ENCODE data around the gene FAM107B. TPM values are rescaled to one million over a fixed set of nuclear protein-coding genes. Genes with fewer than 3 reads are reported as not detected.

The FAM107B gene
- total and polyA plus RNA-seq, 12 donors: 2.6 to 18.5 (median 6.2) TPM

DNA sequence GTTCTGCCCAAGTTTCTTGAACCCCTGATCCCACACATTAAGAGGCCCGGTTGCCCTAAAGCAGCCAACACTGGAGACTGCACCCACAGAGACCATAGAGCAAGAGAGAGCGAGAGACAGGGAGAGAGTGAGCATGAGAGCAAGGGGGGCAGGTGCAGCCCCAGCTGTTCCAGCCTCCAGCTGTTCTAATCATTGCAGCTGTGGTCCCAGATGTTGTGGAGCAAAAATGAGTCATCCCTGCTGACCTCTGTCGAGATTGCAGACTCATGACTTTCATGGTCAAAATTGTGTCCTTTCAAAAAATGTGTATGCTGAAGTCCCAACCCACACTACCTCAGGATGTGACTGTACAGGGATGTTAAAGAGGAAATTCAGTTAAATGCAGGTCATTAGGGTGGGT, 300.0 kb downstream of the FAM107B start:
- WGBS, 2 donors: 63 to 71% methylated on average over 3 of the region's 3 CpGs
- no peaks in the 10 kb centered on the region for H3K27me3 ChIP-seq
- intact Hi-C loops (cut with DNase I): loop anchor here in 8 of 10 donors (5.0 to 10.0 kb wide), 5 partner anchors 277 to 690 kb away; no protein-coding TSS in a partner anchor
- H3K9me3 ChIP-seq: no peaks in the 10 kb centered on the region
- no peak overlapping the region for H3K4me3 ChIP-seq
- no peaks in the 10 kb centered on the region for H3K36me3 ChIP-seq
- H3K4me1 ChIP-seq: peaks cover 0 to 6% (median 4%) of the 10 kb centered on the region in 9 donors
- TF ChIP-seq, protein P1, sequence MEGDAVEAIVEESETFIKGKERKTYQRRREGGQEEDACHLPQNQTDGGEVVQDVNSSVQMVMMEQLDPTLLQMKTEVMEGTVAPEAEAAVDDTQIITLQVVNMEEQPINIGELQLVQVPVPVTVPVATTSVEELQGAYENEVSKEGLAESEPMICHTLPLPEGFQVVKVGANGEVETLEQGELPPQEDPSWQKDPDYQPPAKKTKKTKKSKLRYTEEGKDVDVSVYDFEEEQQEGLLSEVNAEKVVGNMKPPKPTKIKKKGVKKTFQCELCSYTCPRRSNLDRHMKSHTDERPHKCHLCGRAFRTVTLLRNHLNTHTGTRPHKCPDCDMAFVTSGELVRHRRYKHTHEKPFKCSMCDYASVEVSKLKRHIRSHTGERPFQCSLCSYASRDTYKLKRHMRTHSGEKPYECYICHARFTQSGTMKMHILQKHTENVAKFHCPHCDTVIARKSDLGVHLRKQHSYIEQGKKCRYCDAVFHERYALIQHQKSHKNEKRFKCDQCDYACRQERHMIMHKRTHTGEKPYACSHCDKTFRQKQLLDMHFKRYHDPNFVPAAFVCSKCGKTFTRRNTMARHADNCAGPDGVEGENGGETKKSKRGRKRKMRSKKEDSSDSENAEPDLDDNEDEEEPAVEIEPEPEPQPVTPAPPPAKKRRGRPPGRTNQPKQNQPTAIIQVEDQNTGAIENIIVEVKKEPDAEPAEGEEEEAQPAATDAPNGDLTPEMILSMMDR (IDR thresholded peaks at IDR 0.05): no peak
- DNase-seq (peak in 1 of 2 donors; percentile 40), ATAC-seq (peak in 6 of 8 donors; percentile 56 to 82 (median 68))
- no peak overlapping the region for H3K27ac ChIP-seq

- TF ChIP-seq, protein P1 (IDR thresholded peaks at IDR 0.05): no peak
- Histone ChIP-seq H3K36me3 (no peaks in the 10 kb centered on the region), H3K27ac (no peak overlapping the region), H3K9me3 (no peaks in the 10 kb centered on the region), H3K4me1 (no peaks in the 10 kb centered on the region), H3K4me3 (no peak overlapping the region), H3K27me3 (no peaks in the 10 kb centered on the region)
- ATAC-seq (no peak), DNase-seq (no peak)
- intact Hi-C loops (cut with DNase I): loop anchor here in 5 of 10 donors (10.0 kb wide), 2 partner anchors 676 to 686 kb away; no protein-coding TSS in a partner anchor
- WGBS, 2 donors: 95 to 96% methylated on average over 6 of the region's 6 CpGs
Measured at GRCh38 chr10:14470920-14471319, 303.8 kb downstream of the FAM107B start.

DNA sequence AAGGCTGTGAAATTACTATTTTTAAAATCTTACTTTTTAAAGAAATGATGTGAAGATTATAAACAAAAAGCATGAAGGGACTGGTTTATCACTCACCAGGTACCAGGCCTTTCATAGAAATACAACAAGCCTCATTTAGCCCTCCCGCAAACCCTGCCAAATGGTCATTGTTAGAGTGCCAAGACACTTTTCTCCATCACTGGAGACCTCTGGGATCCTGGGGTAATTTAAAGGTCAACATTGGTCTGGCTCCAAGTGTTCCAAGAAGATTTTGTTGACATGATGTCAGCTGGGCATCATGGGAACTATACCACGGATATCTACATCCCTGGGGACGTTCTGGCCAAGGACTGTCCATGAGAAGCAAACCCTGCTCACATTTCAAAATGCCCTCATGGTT, 306.0 kb downstream of the FAM107B start:
- Histone ChIP-seq H3K9me3 (no peaks in the 10 kb centered on the region), H3K4me3 (no peak overlapping the region), H3K27ac (no peak overlapping the region), H3K27me3 (no peaks in the 10 kb centered on the region), H3K4me1 (no peaks in the 10 kb centered on the region), H3K36me3 (no peaks in the 10 kb centered on the region)
- no peak for DNase-seq
- no peak for ATAC-seq
- intact Hi-C loops (cut with DNase I): no loop called here
- 64 to 72% methylated on average over 3 of the region's 3 CpGs for WGBS, 2 donors
- TF ChIP-seq, protein P1 (IDR thresholded peaks at IDR 0.05): no peak

Other genes with a start within 250 kb of the FAM107B start
- gene CDNF, start 63.1 kb upstream of the FAM107B start, total RNA-seq: 1 to 10 TPM; 2.5 to 6.3 (median 4.3) TPM
- gene CDNF, start 63.1 kb upstream of the FAM107B start, polyA plus RNA-seq: 1 to 10 TPM in 1 of 2 donors, under 1 TPM in 1; 0.74 to 2.6 TPM
- gene HSPA14, start 63.4 kb upstream of the FAM107B start, total RNA-seq: 1 to 10 TPM; 7.1 to 9.7 (median 8.2) TPM
- gene HSPA14, start 63.4 kb upstream of the FAM107B start, polyA plus RNA-seq: 10 to 100 TPM in 1 of 2 donors, 1 to 10 TPM in 1; 8.8 to 11.6 TPM
- 1 to 10 TPM; 3.8 to 6.1 (median 5.6) TPM for gene MSANTD7, start 63.4 kb upstream of the FAM107B start, total RNA-seq
- gene MSANTD7, start 63.4 kb upstream of the FAM107B start, polyA plus RNA-seq: 1 to 10 TPM; 1.6 to 3.0 TPM
- gene SUV39H2, start 104.0 kb upstream of the FAM107B start, total RNA-seq: 1 to 10 TPM; 4.3 to 9.1 (median 7.4) TPM
- 1 to 10 TPM; 1.1 to 2.6 TPM for gene SUV39H2, start 104.0 kb upstream of the FAM107B start, polyA plus RNA-seq
- 1 to 10 TPM; 1.6 to 4.2 (median 3.8) TPM for gene DCLRE1C, start 179.2 kb upstream of the FAM107B start, total RNA-seq
- gene DCLRE1C, start 179.2 kb upstream of the FAM107B start, polyA plus RNA-seq: 1 to 10 TPM; 1.9 to 3.0 TPM
- under 1 TPM in 1 of 10 donors, not detected in 9; 0.53 TPM for gene MEIG1, start 184.5 kb upstream of the FAM107B start, total RNA-seq
- under 1 TPM in 1 of 2 donors, not detected in 1; 0.23 TPM for gene MEIG1, start 184.5 kb upstream of the FAM107B start, polyA plus RNA-seq